ENCODE data around the gene KIAA0930.

- TF ChIP-seq CTCF (IDR thresholded peaks at IDR 0.05) (no peak), POLR2A (IDR thresholded peaks at IDR 0.05) (no peak)
Measured at GRCh38 chr22:45233827-45234226, 6.9 kb downstream of the KIAA0930 start.

Data from uterus (tissue), 2 donors.